ENCODE data around the gene RELL2. TPM values are rescaled to one million over a fixed set of nuclear protein-coding genes. Genes with fewer than 3 reads are reported as not detected.
A peak's percentile ranks its signal among the peaks of the same experiment; 100 is the strongest.

RELL2 gene
- total and polyA plus RNA-seq, 4 donors, result 7.3 to 37.3 (median 27.5) TPM

GRCh38 chr5:141672841-141673813, 36.3 kb downstream of the RELL2 start:
- Histone ChIP-seq H3K27me3 (ENCODE audit: control insufficient read depth, insufficient read depth, low read length) (no peaks in the 10 kb centered on the region), H3K9me3 (ENCODE audit: control insufficient read depth, insufficient read depth, low read length) (no peaks in the 10 kb centered on the region), H3K4me3 (ENCODE audit: low read depth, low read length) (no peak overlapping the region), H3K4me1 (ENCODE audit: control insufficient read depth, insufficient read depth, low read length) (peaks cover 14% of the 10 kb centered on the region), H3K36me3 (ENCODE audit: control insufficient read depth, insufficient read depth, low read length) (peaks cover 6% of the 10 kb centered on the region), H3K27ac (ENCODE audit: low read depth, low read length) (no peak overlapping the region)
- peak in 3 of 6 donors; percentile 15 to 93 (median 85) for DNase-seq (ENCODE audit: low read depth in 4 of 6, low spot score in 6 of 6)
- 74% methylated on average over 6 of the region's 19 CpGs for WGBS (ENCODE audit: insufficient coverage)

- no peak for DNase-seq (ENCODE audit: low read depth in 4 of 6, low spot score in 6 of 6)
- Histone ChIP-seq H3K4me3 (ENCODE audit: low read depth, low read length) (no peak overlapping the region), H3K27me3 (ENCODE audit: control insufficient read depth, insufficient read depth, low read length) (no peaks in the 10 kb centered on the region), H3K4me1 (ENCODE audit: control insufficient read depth, insufficient read depth, low read length) (peaks cover 14% of the 10 kb centered on the region), H3K36me3 (ENCODE audit: control insufficient read depth, insufficient read depth, low read length) (peaks cover 6% of the 10 kb centered on the region), H3K9me3 (ENCODE audit: control insufficient read depth, insufficient read depth, low read length) (no peaks in the 10 kb centered on the region), H3K27ac (ENCODE audit: low read depth, low read length) (no peak overlapping the region)
- 46% methylated on average over 5 of the region's 5 CpGs for WGBS (ENCODE audit: insufficient coverage)
Observed at GRCh38 chr5:141674747-141675146, 38.0 kb downstream of the RELL2 start.

- WGBS (ENCODE audit: insufficient coverage), result 88% methylated on average over 4 of the region's 4 CpGs
- Histone ChIP-seq H3K36me3 (ENCODE audit: control insufficient read depth, insufficient read depth, low read length) (peaks cover 12% of the 10 kb centered on the region), H3K9me3 (ENCODE audit: control insufficient read depth, insufficient read depth, low read length) (no peaks in the 10 kb centered on the region), H3K27ac (ENCODE audit: low read depth, low read length) (no peak overlapping the region), H3K4me3 (ENCODE audit: low read depth, low read length) (no peak overlapping the region), H3K27me3 (ENCODE audit: control insufficient read depth, insufficient read depth, low read length) (no peaks in the 10 kb centered on the region), H3K4me1 (ENCODE audit: control insufficient read depth, insufficient read depth, low read length) (peaks cover 16% of the 10 kb centered on the region)
- peak in 1 of 6 donors; percentile 64 for DNase-seq (ENCODE audit: low read depth in 4 of 6, low spot score in 6 of 6)
Observed at GRCh38 chr5:141675672-141676071, 38.9 kb downstream of the RELL2 start.

GRCh38 chr5:141677415-141677814, 40.6 kb downstream of the RELL2 start:
- Histone ChIP-seq H3K4me1 (ENCODE audit: control insufficient read depth, insufficient read depth, low read length) (peaks cover 31% of the 10 kb centered on the region), H3K36me3 (ENCODE audit: control insufficient read depth, insufficient read depth, low read length) (peaks cover 7% of the 10 kb centered on the region), H3K4me3 (ENCODE audit: low read depth, low read length) (no peak overlapping the region), H3K9me3 (ENCODE audit: control insufficient read depth, insufficient read depth, low read length) (no peaks in the 10 kb centered on the region), H3K27ac (ENCODE audit: low read depth, low read length) (no peak overlapping the region), H3K27me3 (ENCODE audit: control insufficient read depth, insufficient read depth, low read length) (no peaks in the 10 kb centered on the region)
- DNase-seq (ENCODE audit: low read depth in 4 of 6, low spot score in 6 of 6), result no peak

- 92% methylated on average over 16 of the region's 16 CpGs for WGBS (ENCODE audit: insufficient coverage)
- no peaks in the 10 kb centered on the region for H3K9me3 ChIP-seq (ENCODE audit: control insufficient read depth, insufficient read depth, low read length)
- H3K4me1 ChIP-seq (ENCODE audit: control insufficient read depth, insufficient read depth, low read length), result peaks cover 28% of the 10 kb centered on the region
- H3K36me3 ChIP-seq (ENCODE audit: control insufficient read depth, insufficient read depth, low read length), result peaks cover 6% of the 10 kb centered on the region
- H3K27me3 ChIP-seq (ENCODE audit: control insufficient read depth, insufficient read depth, low read length), result no peaks in the 10 kb centered on the region
- no peak for DNase-seq (ENCODE audit: low read depth in 4 of 6, low spot score in 6 of 6)
- H3K4me3 ChIP-seq (ENCODE audit: low read depth, low read length), result no peak overlapping the region
- H3K27ac ChIP-seq (ENCODE audit: low read depth, low read length), result no peak overlapping the region
Observed at GRCh38 chr5:141680178-141680577, 43.4 kb downstream of the RELL2 start.

DNA sequence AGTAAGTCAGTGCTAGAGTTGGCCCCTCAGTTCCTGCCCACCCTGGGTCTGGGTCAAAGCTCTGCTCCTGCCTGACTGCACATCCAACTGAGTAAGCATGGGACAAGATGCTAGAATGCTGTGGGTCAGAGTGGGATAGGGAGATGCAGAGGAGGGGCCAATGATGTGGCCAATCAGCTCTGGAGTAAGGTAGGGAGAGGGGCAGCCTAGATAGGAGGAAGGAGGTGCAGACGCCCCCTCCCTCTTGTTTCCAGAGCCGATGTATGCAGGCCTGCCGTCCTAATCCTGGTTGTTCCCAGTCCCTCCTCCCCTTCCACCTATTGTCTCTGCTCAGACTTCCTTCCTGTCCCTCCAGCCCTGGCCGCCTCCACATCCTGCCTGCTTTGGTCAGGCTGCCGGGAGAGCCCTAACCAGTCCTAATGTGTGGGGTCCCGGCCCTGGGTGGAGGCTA, 44.0 kb downstream of the RELL2 start:
- peaks cover 28% of the 10 kb centered on the region for H3K4me1 ChIP-seq (ENCODE audit: control insufficient read depth, insufficient read depth, low read length)
- no peak overlapping the region for H3K27ac ChIP-seq (ENCODE audit: low read depth, low read length)
- DNase-seq (ENCODE audit: low read depth in 4 of 6, low spot score in 6 of 6), result peak in 2 of 6 donors; percentile 27 to 49
- H3K36me3 ChIP-seq (ENCODE audit: control insufficient read depth, insufficient read depth, low read length), result peaks cover 6% of the 10 kb centered on the region
- H3K27me3 ChIP-seq (ENCODE audit: control insufficient read depth, insufficient read depth, low read length), result no peaks in the 10 kb centered on the region
- no peak overlapping the region for H3K4me3 ChIP-seq (ENCODE audit: low read depth, low read length)
- no peaks in the 10 kb centered on the region for H3K9me3 ChIP-seq (ENCODE audit: control insufficient read depth, insufficient read depth, low read length)
- WGBS (ENCODE audit: insufficient coverage), result 17% methylated on average over 1 of the region's 6 CpGs

GRCh38 chr5:141681295-141681694, 44.5 kb downstream of the RELL2 start:
- peak overlapping the region; percentile 1 for H3K4me3 ChIP-seq (ENCODE audit: low read depth, low read length)
- WGBS (ENCODE audit: insufficient coverage), result 73% methylated on average over 2 of the region's 2 CpGs
- peak overlapping the region; percentile 29 for H3K27ac ChIP-seq (ENCODE audit: low read depth, low read length)
- no peaks in the 10 kb centered on the region for H3K27me3 ChIP-seq (ENCODE audit: control insufficient read depth, insufficient read depth, low read length)
- DNase-seq (ENCODE audit: low read depth in 4 of 6, low spot score in 6 of 6), result no peak
- H3K9me3 ChIP-seq (ENCODE audit: control insufficient read depth, insufficient read depth, low read length), result no peaks in the 10 kb centered on the region
- H3K36me3 ChIP-seq (ENCODE audit: control insufficient read depth, insufficient read depth, low read length), result peaks cover 6% of the 10 kb centered on the region
- H3K4me1 ChIP-seq (ENCODE audit: control insufficient read depth, insufficient read depth, low read length), result peaks cover 28% of the 10 kb centered on the region

DNA sequence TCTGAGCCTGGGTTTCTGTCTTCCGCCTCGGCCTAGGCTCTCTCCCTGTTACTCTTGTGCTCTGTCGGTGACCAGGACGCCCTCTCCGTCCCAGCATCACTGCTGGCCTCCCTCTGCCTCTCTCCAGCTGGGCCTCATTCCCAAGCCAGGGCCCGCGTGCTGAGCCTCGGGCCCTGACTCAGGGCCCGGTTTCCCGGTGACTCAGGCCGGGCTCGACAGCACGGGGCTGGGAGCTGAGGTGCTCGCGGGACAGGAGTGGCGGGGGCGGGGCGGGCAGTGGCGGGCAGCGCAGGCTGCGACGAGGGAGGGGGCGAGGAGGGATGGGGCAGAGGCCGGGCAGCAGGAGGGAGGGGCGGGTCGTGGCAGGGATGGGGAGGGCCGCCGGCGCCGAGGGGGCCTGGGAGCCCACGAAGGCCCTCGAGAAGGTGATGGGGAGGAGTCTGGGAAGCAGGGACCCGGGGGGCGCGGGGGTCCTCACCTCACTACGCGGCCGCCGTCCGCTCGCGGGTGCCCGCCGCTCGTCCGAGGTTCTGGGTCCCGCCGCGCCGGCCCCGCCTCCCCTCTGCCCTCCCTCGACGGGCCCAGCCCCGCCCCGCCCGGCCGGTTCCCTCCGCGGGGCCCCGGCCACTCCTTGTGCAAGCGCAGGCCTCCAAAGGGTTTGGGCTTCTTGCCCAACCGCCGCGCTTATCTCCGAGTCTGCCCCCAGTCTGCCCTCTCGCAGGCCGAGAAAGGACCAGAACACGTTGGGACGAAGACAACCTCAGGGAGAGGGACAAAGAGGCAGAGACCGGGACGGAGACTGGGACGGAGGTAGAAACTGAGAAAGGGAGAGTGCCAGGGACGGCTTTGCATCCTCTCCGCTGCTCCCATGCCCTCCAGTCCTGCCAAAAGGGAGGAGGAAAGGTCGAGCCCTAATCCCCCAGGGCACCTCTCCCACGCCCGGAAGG, 45.2 kb downstream of the RELL2 start, which contains the start of gene ARAP3:
TSS of gene ARAP3 (minus strand) at position 536 of the 947 bp plus-strand sequence. CDS start 1,744 bp downstream, outside the sequence.
- H3K9me3 ChIP-seq (ENCODE audit: control insufficient read depth, insufficient read depth, low read length), result no peaks in the 10 kb centered on the region
- H3K27me3 ChIP-seq (ENCODE audit: control insufficient read depth, insufficient read depth, low read length), result no peaks in the 10 kb centered on the region
- 9% methylated on average over 70 of the region's 77 CpGs for WGBS (ENCODE audit: insufficient coverage)
- peaks cover 28% of the 10 kb centered on the region for H3K4me1 ChIP-seq (ENCODE audit: control insufficient read depth, insufficient read depth, low read length)
- H3K27ac ChIP-seq (ENCODE audit: low read depth, low read length), result peak within 1 kb of the TSS; percentile 29
- H3K36me3 ChIP-seq (ENCODE audit: control insufficient read depth, insufficient read depth, low read length), result peaks cover 6% of the 10 kb centered on the region
- DNase-seq (ENCODE audit: low read depth in 4 of 6, low spot score in 6 of 6), result peak in 1 of 6 donors; percentile 76
- peak within 1 kb of the TSS; percentile 28 for H3K4me3 ChIP-seq (ENCODE audit: low read depth, low read length)

- H3K9me3 ChIP-seq (ENCODE audit: control insufficient read depth, insufficient read depth, low read length), result no peaks in the 10 kb centered on the region
Observed at GRCh38 chr5:141683596-141684141, 46.9 kb downstream of the RELL2 start.

More at GRCh38 chr5:141683596-141684141, 46.9 kb downstream of the RELL2 start:
- H3K4me3 ChIP-seq (ENCODE audit: low read depth, low read length), result no peak overlapping the region
- H3K36me3 ChIP-seq (ENCODE audit: control insufficient read depth, insufficient read depth, low read length), result peaks cover 6% of the 10 kb centered on the region
- H3K27me3 ChIP-seq (ENCODE audit: control insufficient read depth, insufficient read depth, low read length), result no peaks in the 10 kb centered on the region
- H3K4me1 ChIP-seq (ENCODE audit: control insufficient read depth, insufficient read depth, low read length), result peaks cover 28% of the 10 kb centered on the region
- H3K27ac ChIP-seq (ENCODE audit: low read depth, low read length), result no peak overlapping the region
- no peak for DNase-seq (ENCODE audit: low read depth in 4 of 6, low spot score in 6 of 6)

All from spinal cord (tissue), 10 donors.